ENCODE data around the gene PLCL2.
"Not testable (repeated sequence)": the region's sequence is repeated elsewhere in the genome, so short reads cannot be mapped to it uniquely, and the experiment has no call there.

The PLCL2 gene

DNA sequence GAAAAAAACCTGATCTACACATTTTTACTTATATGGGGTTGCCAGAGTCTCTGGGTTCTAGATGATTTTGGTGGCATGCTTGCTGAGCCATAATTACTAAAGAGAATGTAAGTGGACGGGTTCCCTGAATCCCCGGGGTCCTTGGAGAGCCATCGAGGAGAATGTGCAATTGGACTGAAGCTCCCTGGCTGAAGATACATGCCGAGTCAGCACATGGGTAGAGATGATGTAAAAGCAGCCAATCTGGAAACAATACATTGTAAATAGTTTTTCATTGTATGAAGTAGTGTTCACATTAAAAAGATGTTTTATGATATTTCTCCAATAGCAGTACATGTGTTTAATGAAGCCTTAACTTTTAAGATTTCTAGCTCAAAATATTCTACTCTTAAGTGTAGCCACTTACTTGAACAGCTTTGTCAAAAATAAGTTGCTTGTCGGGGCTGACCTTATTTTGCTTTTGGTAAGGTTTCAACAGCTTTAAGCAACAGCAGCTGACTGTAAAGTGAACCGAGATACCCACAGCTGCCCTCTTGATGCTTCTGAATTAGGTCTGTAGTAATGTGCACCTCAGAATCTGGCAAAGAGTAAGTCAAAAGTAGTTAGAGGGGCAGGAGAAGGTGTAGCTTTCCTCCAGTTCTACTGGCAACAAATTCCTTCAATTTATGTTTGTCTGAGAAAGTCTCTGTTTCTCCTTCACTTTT is 205.7 kb downstream of the PLCL2 start:
- DNase-seq (ENCODE audit: low read depth) = no peak
- TF ChIP-seq, protein P1, sequence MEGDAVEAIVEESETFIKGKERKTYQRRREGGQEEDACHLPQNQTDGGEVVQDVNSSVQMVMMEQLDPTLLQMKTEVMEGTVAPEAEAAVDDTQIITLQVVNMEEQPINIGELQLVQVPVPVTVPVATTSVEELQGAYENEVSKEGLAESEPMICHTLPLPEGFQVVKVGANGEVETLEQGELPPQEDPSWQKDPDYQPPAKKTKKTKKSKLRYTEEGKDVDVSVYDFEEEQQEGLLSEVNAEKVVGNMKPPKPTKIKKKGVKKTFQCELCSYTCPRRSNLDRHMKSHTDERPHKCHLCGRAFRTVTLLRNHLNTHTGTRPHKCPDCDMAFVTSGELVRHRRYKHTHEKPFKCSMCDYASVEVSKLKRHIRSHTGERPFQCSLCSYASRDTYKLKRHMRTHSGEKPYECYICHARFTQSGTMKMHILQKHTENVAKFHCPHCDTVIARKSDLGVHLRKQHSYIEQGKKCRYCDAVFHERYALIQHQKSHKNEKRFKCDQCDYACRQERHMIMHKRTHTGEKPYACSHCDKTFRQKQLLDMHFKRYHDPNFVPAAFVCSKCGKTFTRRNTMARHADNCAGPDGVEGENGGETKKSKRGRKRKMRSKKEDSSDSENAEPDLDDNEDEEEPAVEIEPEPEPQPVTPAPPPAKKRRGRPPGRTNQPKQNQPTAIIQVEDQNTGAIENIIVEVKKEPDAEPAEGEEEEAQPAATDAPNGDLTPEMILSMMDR (IDR thresholded peaks at IDR 0.05; ENCODE audit: control insufficient read depth, extremely low read depth, insufficient read depth) = no peak
- no peak overlapping the region for H3K4me3 ChIP-seq (ENCODE audit: low read depth, low read length)

- no peak for DNase-seq (ENCODE audit: low read depth)
- no peak overlapping the region for H3K4me3 ChIP-seq (ENCODE audit: low read depth, low read length)
- TF ChIP-seq, protein P1 (IDR thresholded peaks at IDR 0.05; ENCODE audit: control insufficient read depth, extremely low read depth, insufficient read depth) = no peak
Observed at GRCh38 chr3:17091910-17092582, 207.3 kb downstream of the PLCL2 start.

- TF ChIP-seq, protein P1 (IDR thresholded peaks at IDR 0.05; ENCODE audit: control insufficient read depth, extremely low read depth, insufficient read depth) = no peak
- DNase-seq (ENCODE audit: low read depth) = no peak
Observed at GRCh38 chr3:17092583-17092933, 207.8 kb downstream of the PLCL2 start.

DNA sequence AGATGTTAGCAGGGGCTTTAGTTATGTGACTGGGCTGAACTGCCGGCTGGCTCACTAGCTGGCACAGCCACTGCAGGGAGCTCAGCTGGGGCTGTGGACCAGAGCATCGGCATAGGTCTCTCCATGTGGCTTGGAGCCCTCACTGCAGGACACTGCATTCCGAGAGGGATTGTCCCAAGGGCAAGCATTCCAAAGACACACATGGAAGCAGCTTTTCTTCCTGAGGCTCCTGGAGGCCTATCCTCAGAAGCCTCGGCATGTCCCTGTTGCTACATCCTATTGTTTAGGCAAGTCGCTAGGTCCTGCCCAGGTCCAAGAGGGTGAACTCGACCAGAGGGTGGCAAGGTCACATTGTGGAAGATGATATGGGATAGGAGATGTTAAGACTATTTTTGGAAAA is 209.8 kb downstream of the PLCL2 start:
- TF ChIP-seq, protein P1 (IDR thresholded peaks at IDR 0.05; ENCODE audit: control insufficient read depth, extremely low read depth, insufficient read depth) = no peak
- no peak overlapping the region for H3K4me3 ChIP-seq (ENCODE audit: low read depth, low read length)
- DNase-seq (ENCODE audit: low read depth) = no peak

More at GRCh38 chr3:17092583-17092933, 207.8 kb downstream of the PLCL2 start:
- H3K4me3 ChIP-seq (ENCODE audit: low read depth, low read length) = no peak overlapping the region

DNA sequence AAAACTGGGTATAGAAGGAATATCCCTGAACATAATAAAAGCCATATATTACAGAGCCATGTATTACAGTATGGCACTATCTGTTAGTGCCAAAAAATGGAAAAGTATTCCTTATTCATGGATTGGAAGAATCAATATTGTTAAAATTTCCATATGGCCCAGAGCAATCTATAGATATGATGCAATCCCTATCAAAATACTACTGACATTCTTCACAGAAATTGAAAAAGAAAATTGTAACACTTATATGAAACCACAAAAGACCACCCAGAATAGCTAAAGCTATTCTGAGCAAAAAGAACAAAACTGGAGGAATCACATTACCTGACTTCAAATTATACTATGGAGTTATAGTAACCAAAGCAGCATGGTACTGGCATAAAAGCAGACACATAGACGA is 218.8 kb downstream of the PLCL2 start:
- TF ChIP-seq, protein P1 (IDR thresholded peaks at IDR 0.05; ENCODE audit: control insufficient read depth, extremely low read depth, insufficient read depth) = no peak
- no peak for DNase-seq (ENCODE audit: low read depth)
- H3K4me3 ChIP-seq (ENCODE audit: low read depth, low read length) = no peak overlapping the region

DNA sequence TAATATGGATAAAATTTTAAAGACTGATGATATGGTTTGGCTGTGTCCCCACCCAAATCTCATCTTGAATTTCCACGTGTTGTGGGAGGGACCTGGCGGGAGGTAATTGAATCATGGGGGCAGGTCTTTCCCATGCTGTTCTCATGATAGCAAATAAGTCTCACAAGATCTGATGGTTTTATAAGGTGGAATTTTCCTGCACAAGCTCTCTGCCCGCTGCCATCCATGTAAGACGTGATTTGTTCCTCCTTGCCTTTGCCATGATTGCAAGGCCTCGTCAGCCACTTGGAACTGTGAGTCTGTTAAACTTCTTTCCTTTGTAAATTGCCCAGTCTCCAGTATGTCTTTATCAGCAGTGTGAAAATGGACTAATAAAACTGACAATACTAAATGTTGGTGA is 222.0 kb downstream of the PLCL2 start:
- DNase-seq (ENCODE audit: low read depth); H3K4me3 ChIP-seq (ENCODE audit: low read depth, low read length): not testable (repeated sequence)

DNA sequence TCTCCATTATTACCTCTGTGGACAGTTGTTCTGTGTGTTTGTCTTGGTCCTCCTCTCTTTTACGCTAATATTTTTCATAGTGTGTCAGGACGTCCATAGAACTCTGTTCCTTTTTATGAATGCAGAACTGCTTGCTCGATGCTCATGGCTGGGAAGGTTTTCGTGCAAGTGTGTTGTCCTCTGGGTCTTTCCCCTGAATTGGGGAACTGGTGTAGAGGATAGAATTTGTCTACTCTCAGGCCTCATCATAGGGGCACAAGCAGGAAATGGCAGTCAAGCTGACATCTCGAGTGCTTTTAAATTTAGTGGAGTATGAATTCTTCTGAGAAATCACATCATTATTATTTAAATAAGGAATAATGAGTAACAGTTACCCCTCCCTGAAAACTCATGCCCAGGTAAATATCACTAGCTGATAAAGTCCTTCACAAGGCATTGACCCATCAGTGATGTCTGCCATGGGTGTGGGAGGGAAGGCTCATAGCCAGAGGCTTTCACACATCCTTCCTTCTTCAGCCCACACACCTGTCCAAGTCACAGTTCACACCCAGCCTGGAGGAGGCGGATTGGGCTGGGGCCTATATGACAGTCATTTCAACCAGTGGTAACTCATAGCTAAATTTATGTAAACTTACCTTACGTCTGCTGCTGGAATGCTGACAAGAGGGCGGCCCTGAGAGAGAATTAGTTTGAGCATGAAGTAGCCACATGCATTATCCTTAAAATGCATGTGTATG is 226.1 kb downstream of the PLCL2 start:
- DNase-seq (ENCODE audit: low read depth) = no peak
- TF ChIP-seq, protein P1 (IDR thresholded peaks at IDR 0.05; ENCODE audit: control insufficient read depth, extremely low read depth, insufficient read depth) = no peak

More for the DNA sequence above, 226.1 kb downstream of the PLCL2 start:
- H3K4me3 ChIP-seq (ENCODE audit: low read depth, low read length) = no peak overlapping the region
